Measurements from ENCODE around the gene MYO18A.
"Not testable (repeated sequence)": the region's sequence is repeated elsewhere in the genome, so short reads cannot be mapped to it uniquely, and the experiment has no call there.

- not testable (repeated sequence) for TF ChIP-seq CTCF (IDR thresholded peaks at IDR 0.05; ENCODE audit: poor library complexity); EZH2phosphoT487 (IDR thresholded peaks at IDR 0.05; ENCODE audit: low read depth, severe bottlenecking, unreplicated experiment)
Measured at GRCh38 chr17:29088782-29089181, 91.4 kb downstream of the MYO18A start.
